ENCODE measurements around the gene MBNL2.
"Not testable (repeated sequence)": the region's sequence is repeated elsewhere in the genome, so short reads cannot be mapped to it uniquely, and the experiment has no call there.

MBNL2 gene

GRCh38 chr13:97221989-97222700 is at the start of gene MBNL2:
TSS of gene MBNL2 (plus strand) at chr13:97222333. CDS start at chr13:97276236, 53,903 bp downstream.
- DNase-seq: peak; percentile 82 to 86

GRCh38 chr13:97174638-97175037 is 47.5 kb upstream of the MBNL2 start:
- DNase-seq: no peak

GRCh38 chr13:97175041-97175440 is 47.1 kb upstream of the MBNL2 start:
- no peak for DNase-seq

GRCh38 chr13:97179501-97179900 is 42.6 kb upstream of the MBNL2 start:
- no peak for DNase-seq

- DNase-seq: no peak
Observed at GRCh38 chr13:97182111-97182890, 39.8 kb upstream of the MBNL2 start.

GRCh38 chr13:97185291-97185690 is 36.8 kb upstream of the MBNL2 start:
- DNase-seq: no peak

DNA sequence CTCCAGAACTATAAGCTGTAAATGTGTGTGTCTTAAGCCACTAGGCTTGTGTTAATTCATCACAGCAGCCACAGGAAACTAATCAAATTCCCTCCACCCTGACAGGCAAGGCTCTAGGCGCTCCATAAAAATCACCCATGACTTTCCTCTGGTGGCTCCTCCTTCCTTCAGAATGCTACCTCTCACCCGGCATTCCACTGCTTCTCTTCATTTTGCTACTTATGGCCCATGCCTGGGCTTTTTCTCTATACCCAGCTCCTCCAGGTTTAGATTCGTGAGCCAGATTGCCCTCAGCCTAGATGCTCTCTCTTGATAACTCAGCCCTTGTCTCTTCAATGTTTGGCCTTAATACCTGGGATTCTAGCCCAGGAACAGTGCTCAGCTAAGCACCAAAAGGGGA is 36.4 kb upstream of the MBNL2 start:
- no peak for DNase-seq

DNA sequence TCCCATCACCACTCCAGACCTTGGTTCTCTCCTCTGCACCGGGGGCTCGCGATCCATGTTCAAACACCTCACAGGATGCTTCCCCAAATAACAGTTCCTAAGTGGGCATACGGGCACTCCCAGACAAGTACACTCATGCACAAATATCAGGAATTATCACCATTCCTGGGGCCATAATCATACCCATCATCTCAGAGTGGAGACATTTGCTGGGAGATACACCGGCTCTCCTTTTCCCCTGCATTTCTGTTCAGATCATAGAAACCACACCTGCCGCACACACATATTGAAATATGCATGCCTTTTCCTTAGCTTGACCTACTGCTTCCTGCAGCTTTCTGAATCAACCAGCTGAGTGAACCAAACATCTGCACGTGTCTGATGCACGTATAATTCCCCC is 33.9 kb upstream of the MBNL2 start:
- no peak for DNase-seq

- no peak for DNase-seq
Observed at GRCh38 chr13:97189928-97190327, 32.2 kb upstream of the MBNL2 start.

GRCh38 chr13:97191142-97191541 is 31.0 kb upstream of the MBNL2 start:
- DNase-seq: no peak

GRCh38 chr13:97191615-97192014 is 30.5 kb upstream of the MBNL2 start:
- no peak for DNase-seq

DNA sequence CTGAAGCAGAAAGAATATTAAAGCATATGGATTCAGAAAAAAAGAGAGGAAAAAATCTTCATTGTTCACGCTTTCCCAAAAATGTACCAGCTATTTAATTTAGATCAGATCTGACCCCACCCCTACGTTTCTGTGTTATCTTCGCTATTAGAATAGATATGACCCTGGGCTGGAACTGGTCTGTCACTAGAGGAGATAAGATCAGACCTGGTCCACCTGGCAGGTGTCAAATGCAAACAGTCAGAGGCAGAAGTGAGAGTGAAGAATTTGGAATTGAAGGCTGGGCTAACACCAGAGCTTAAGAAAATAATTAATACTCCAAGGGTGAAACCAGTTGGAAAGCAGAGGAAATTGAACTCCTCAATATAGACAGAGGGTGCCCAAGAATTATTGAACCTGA is 30.0 kb upstream of the MBNL2 start:
- no peak for DNase-seq

DNA sequence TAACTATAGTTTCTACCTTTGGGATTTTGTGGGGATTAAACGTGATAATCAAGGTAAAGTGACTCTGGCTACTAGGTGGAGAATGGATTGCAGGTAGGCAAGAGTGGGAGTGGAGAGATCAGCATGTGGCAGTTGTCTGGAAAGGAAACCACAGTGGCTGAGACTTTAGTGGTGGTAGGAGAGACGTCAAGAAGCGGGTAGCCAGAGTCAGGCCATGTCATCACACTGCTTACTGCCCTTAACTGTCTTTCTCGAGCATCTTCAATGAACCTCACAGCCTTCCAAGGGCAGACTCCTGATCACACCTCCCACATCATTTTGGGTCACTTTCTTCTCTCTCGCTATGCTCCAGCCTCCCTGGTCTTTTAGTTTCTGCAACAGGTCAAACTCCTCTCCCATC is 28.6 kb upstream of the MBNL2 start:
- DNase-seq: no peak

- no peak for DNase-seq
Observed at GRCh38 chr13:97194479-97194878, 27.7 kb upstream of the MBNL2 start.

DNA sequence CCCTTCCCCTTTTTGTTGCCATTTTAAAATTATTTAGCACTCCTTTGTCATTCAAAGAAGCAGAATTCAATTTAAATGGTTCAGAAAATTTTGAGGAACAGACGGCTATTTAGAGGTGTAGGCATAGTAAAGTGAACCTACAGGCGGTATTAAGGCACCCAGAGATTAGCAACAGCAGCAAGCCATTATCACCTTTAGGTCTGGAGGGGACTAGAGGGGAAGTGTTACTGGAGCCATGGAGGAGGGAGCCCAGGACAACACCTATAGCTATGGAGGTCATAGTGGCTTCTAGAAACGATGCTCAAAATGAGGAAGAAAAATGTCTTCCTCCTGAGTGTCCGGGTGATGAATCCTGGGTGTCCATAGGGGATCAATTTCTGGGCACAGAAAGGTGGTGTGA is 25.8 kb upstream of the MBNL2 start:
- DNase-seq: no peak

- DNase-seq: no peak
Observed at GRCh38 chr13:97198753-97199152, 23.4 kb upstream of the MBNL2 start.

DNA sequence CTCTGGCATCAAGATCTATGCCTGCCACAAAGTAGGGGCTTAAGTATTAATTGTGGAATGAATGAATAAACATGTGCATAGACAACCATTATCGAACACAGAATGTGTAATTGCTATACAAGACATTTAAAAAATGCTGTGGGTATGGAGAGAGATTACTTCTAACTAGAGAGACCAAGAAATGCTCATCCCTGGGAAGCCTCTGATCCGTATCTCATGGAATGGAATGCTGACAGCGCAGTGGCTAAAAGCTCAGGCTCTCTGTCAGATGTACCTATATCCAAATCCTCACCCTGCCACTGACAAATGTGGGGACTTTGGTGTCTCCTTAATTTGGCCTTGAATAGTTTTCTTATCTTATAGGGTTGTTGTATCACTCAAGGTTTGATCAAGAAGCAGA is 22.7 kb upstream of the MBNL2 start:
- no peak for DNase-seq

GRCh38 chr13:97200081-97200942 is 21.8 kb upstream of the MBNL2 start:
- DNase-seq: no peak

GRCh38 chr13:97202761-97203160 is 19.4 kb upstream of the MBNL2 start:
- DNase-seq: no peak

GRCh38 chr13:97205465-97205864 is 16.7 kb upstream of the MBNL2 start:
- DNase-seq: no peak

DNA sequence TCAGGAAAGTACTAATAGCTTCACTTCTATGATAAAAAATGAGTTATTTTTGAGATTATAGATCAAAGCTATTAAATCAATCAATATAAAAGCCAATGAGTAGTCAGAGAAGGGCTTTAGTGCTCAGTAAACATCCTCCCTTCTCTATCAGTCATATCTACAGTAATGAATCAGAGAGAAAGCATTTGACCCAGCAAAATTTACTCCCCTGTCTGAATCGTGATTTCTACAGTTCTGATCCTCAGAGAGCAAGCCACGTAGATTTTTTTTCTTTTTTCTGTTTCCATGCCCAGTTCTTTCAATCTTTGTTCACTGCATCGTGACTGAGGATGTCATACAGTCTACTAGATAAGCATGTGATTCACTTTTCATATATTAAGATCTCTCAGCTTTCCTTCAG is 16.2 kb upstream of the MBNL2 start:
- no peak for DNase-seq

- not testable (repeated sequence) for DNase-seq
Observed at GRCh38 chr13:97207252-97207651, 14.9 kb upstream of the MBNL2 start.

GRCh38 chr13:97211300-97211699 is 10.8 kb upstream of the MBNL2 start:
- DNase-seq: no peak

GRCh38 chr13:97212004-97212403 is 10.1 kb upstream of the MBNL2 start:
- DNase-seq: no peak

All from activated CD4-positive, alpha-beta T cell treated with anti-CD3 and anti-CD28 coated beads, Interleukin-2, amount 50 U/mL, for 48 hours (primary cell).